IMR-90 (cell line): Measurements from ENCODE around the gene KLHL36. TPM values are rescaled to one million over a fixed set of nuclear protein-coding genes. Genes with fewer than 3 reads are reported as not detected.

Experiments
- ATAC-seq: fragments of 200-7000 bp; cut with Tn5 transposase; 2 replicates; pipeline ENCODE4 v1.9.1; 2020; ENCODE audit warnings: low read depth, mild to moderate bottlenecking, moderate library complexity
- BruUV-seq: library from RNA; stranded (reverse); fragments of 400-500 nt; replicated peaks from 2 replicates; lab custom pipeline; 2021; lab: Mats Ljungman, UMichigan
- CTCF ChIA-PET: fragments of 300-600 bp; formaldehyde crosslinking; extraction: SDS; loops from one replicate; lab custom pipeline; 2021; ENCODE audit warnings: antibody characterized with exemption; lab: Yijun Ruan, JAX
- POLR2A ChIA-PET: fragments of 300-600 bp; sonication (Branson Sonifier 250); formaldehyde crosslinking; loops from one replicate; lab custom pipeline; 2022; ENCODE audit warnings: antibody characterized with exemption; ENCODE audit not compliant: unreplicated experiment; lab: Charles Lee
- DNase-seq: peaks from one replicate; pipeline ENCODE4 v3.0.0; 2013
- H2AFZ ChIP-seq: replicated peaks from 2 replicates; pipeline ENCODE3; 2013; ENCODE audit warnings: low read length, mild to moderate bottlenecking; ENCODE audit not compliant: poor library complexity
- H2AK5ac ChIP-seq: 2 replicates; pipeline ENCODE4 v1.6.1; 2013; ENCODE audit warnings: low read depth, low read length, inconsistent platforms
- H2AK9ac ChIP-seq: replicated peaks from 2 replicates; pipeline ENCODE3; 2013; ENCODE audit warnings: mild to moderate bottlenecking, low read depth, low read length, moderate library complexity; ENCODE audit not compliant: poor library complexity
- H2BK120ac ChIP-seq: 2 replicates; pipeline ENCODE4 v1.6.1; 2013; ENCODE audit warnings: low read depth, low read length, inconsistent platforms
- H2BK15ac ChIP-seq: 3 replicates; pipeline ENCODE4 v1.6.1; 2013; ENCODE audit warnings: low read depth, low read length, inconsistent platforms
- H2BK20ac ChIP-seq: 2 replicates; pipeline ENCODE4 v1.6.1; 2013; ENCODE audit warnings: low read depth, mild to moderate bottlenecking, inconsistent platforms, low read length, moderate library complexity
- H2BK5ac ChIP-seq: 2 replicates; pipeline ENCODE4 v1.6.1; 2013; ENCODE audit warnings: mild to moderate bottlenecking, low read depth, low read length, inconsistent platforms; ENCODE audit not compliant: poor library complexity, severe bottlenecking
- H3K14ac ChIP-seq: replicated peaks from 2 replicates; pipeline ENCODE4 v1.6.1; 2013; ENCODE audit warnings: low read depth, low read length, inconsistent platforms
- H3K18ac ChIP-seq: 2 replicates; pipeline ENCODE4 v1.6.1; 2013; ENCODE audit warnings: low read depth, low read length, control low read depth
- H3K23ac ChIP-seq: 2 replicates; pipeline ENCODE4 v1.6.1; 2013; ENCODE audit warnings: low read depth, low read length, inconsistent platforms
- H3K27ac ChIP-seq: 2 replicates; pipeline ENCODE4 v1.5.1; 2013; ENCODE audit warnings: mild to moderate bottlenecking, control low read depth, low read length; ENCODE audit not compliant: insufficient read depth
- H3K27me3 ChIP-seq: 2 replicates; pipeline ENCODE4 v1.6.1; 2013; ENCODE audit warnings: low read length; ENCODE audit not compliant: control insufficient read depth, insufficient read depth
- H3K36me3 ChIP-seq: 2 replicates; pipeline ENCODE4 v1.6.1; 2013; ENCODE audit warnings: low read length, mixed read lengths; ENCODE audit not compliant: control insufficient read depth, insufficient read depth
- H3K4ac ChIP-seq: 2 replicates; pipeline ENCODE4 v1.6.1; 2013; ENCODE audit warnings: low read depth, low read length, inconsistent platforms
- H3K4me1 ChIP-seq: 2 replicates; pipeline ENCODE4 v1.6.1; 2013; ENCODE audit warnings: low read length, mixed read lengths; ENCODE audit not compliant: control insufficient read depth, insufficient read depth
- H3K4me2 ChIP-seq: 2 replicates; pipeline ENCODE4 v1.6.1; 2013; ENCODE audit warnings: low read depth, mild to moderate bottlenecking, control low read depth, low read length, moderate library complexity
- H3K4me3 ChIP-seq: 2 replicates; pipeline ENCODE4 v1.5.1; 2013; ENCODE audit warnings: low read depth, mild to moderate bottlenecking, control low read depth, low read length, moderate library complexity; ENCODE audit not compliant: insufficient read depth
- H3K56ac ChIP-seq: 2 replicates; pipeline ENCODE4 v1.6.1; 2013; ENCODE audit warnings: low read length, inconsistent platforms; ENCODE audit not compliant: insufficient read depth; ENCODE audit errors: extremely low read depth
- H3K79me1 ChIP-seq, 2 experiments: 2 replicates each; pipeline ENCODE4 v1.6.1; 2013; ENCODE audit warnings: low read length in 2 of 2, inconsistent platforms in 1 of 2, low read depth in 1 of 2
- H3K9ac ChIP-seq: 2 replicates; pipeline ENCODE4 v1.6.1; 2013; ENCODE audit warnings: low read depth, low read length, control low read depth
- H3K9me1 ChIP-seq: 2 replicates; pipeline ENCODE4 v1.6.1; 2013; ENCODE audit warnings: low read length, inconsistent platforms; ENCODE audit not compliant: insufficient read depth
- H3K9me3 ChIP-seq: 2 replicates; pipeline ENCODE4 v1.6.1; 2013; ENCODE audit warnings: low read length; ENCODE audit not compliant: control insufficient read depth, insufficient read depth
- H4K20me1 ChIP-seq: 2 replicates; pipeline ENCODE4 v1.6.1; 2013; ENCODE audit warnings: low read length, inconsistent platforms; ENCODE audit not compliant: insufficient read depth
- H4K5ac ChIP-seq: 2 replicates; pipeline ENCODE4 v1.6.1; 2013; ENCODE audit warnings: mild to moderate bottlenecking, low read depth, low read length, control low read depth
- H4K8ac ChIP-seq, 2 experiments: 2 replicates each; pipeline ENCODE4 v1.6.1; 2013; ENCODE audit warnings: low read depth in 2 of 2, low read length in 2 of 2, control low read depth in 1 of 2, inconsistent platforms in 1 of 2
- H4K91ac ChIP-seq: 2 replicates; pipeline ENCODE4 v1.6.1; 2013; ENCODE audit warnings: low read depth, low read length, inconsistent platforms; ENCODE audit not compliant: insufficient read depth
- BHLHE40 ChIP-seq: fragments of 150-350 bp; IDR thresholded peaks from 2 replicates; pipeline ENCODE4 v1.6.1; 2016; ENCODE audit warnings: mild to moderate bottlenecking, low read depth, low read length
- FOS ChIP-seq: fragments of 150-350 bp; IDR thresholded peaks from 2 replicates; pipeline ENCODE4 v1.6.1; 2016; ENCODE audit warnings: low read depth, low read length
- MAFK ChIP-seq: IDR thresholded peaks from 2 replicates; pipeline ENCODE4 v1.6.1; 2012; ENCODE audit warnings: low read depth, low read length, improper control_type of control experiment
- MAZ ChIP-seq: IDR thresholded peaks from 2 replicates; pipeline ENCODE4 v1.6.1; 2012; ENCODE audit warnings: low read depth, mild to moderate bottlenecking, low read length, improper control_type of control experiment, moderate library complexity, borderline replicate concordance
- NFE2L2 ChIP-seq: fragments of 150-350 bp; IDR thresholded peaks from 2 replicates; pipeline ENCODE4 v1.6.1; 2016; ENCODE audit warnings: low read depth, mild to moderate bottlenecking, low read length
- POLR2A ChIP-seq: IDR thresholded peaks from 2 replicates; pipeline ENCODE4 v1.6.1; 2012; ENCODE audit warnings: mild to moderate bottlenecking, low read depth, low read length
- RAD21 ChIP-seq: IDR thresholded peaks from 2 replicates; pipeline ENCODE4 v1.6.1; 2012; ENCODE audit warnings: low read length, improper control_type of control experiment
- RCOR1 ChIP-seq: IDR thresholded peaks from 2 replicates; pipeline ENCODE4 v1.6.1; 2012; ENCODE audit warnings: mild to moderate bottlenecking, low read length, improper control_type of control experiment; ENCODE audit not compliant: insufficient replicate concordance
- SMC3 ChIP-seq: fragments of 150-350 bp; IDR thresholded peaks from 2 replicates; pipeline ENCODE4 v1.6.1; 2016; ENCODE audit warnings: low read depth, mild to moderate bottlenecking, antibody characterized with exemption, low read length, moderate library complexity
- WGBS, 2 experiments: methylation state at CpG; one replicate each; pipeline versions ENCODE4 v1.1.5 to v1.1.7; 2013; ENCODE audit warnings: missing lambda C conversion rate in 2 of 2; ENCODE audit not compliant: insufficient read length in 1 of 2; ENCODE audit errors: extremely low coverage in 2 of 2; 5-methylcytosine and 5-hydroxymethylcytosine counted together
- dilution Hi-C: fragments of 300-500 bp; cut with HindIII; formaldehyde crosslinking; loops from one replicate; pipeline ENCODE4 v1.14.3; 2018; ENCODE audit warnings: low sequenced_read_pairs; ENCODE audit not compliant: unreplicated experiment
- in situ Hi-C: fragments of 300-500 bp; cut with MboI; formaldehyde crosslinking; loops from 3 replicates; pipeline ENCODE4 v1.14.3; 2019; ENCODE audit warnings: low sequenced_read_pairs, inconsistent platforms, mixed read lengths
- intact Hi-C: fragments of 100-400 bp; cut with micrococcal nuclease; formaldehyde crosslinking; loops from 2 replicates; pipeline ENCODE4 v1.10.0; 2022
- polyA plus RNA-seq, 3 experiments: library from polyadenylated mRNA; depleted of rRNA; stranded (reverse); fragments of >200 nt; gene quantifications; 2 replicates each; pipeline ENCODE4 v1.2.3, GENCODE V29; 2012; ENCODE audit warnings: low replicate concordance in 1 of 3
- total RNA-seq: library from RNA; depleted of rRNA; stranded (reverse); fragments of >200 nt; gene quantifications from 2 replicates; pipeline ENCODE4 v1.2.3, GENCODE V29; 2012
- TF ChIP-seq, protein P1 (sequence below): fragments of 150-350 bp; IDR thresholded peaks from 2 replicates; pipeline ENCODE4 v1.6.1; 2016; ENCODE audit warnings: low read depth, mild to moderate bottlenecking, low read length, moderate library complexity, borderline replicate concordance
- TF ChIP-seq, protein P2 (sequence below): conservative IDR thresholded peaks from 2 replicates; pipeline ENCODE4 v1.5.1; 2012; ENCODE audit warnings: mild to moderate bottlenecking, low read depth, low read length, improper control_type of control experiment
- TF ChIP-seq, protein P3 (sequence below): fragments of 150-350 bp; IDR thresholded peaks from 2 replicates; pipeline ENCODE4 v1.6.1; 2017; ENCODE audit warnings: mild to moderate bottlenecking, antibody characterized with exemption, low read length, low read depth

KLHL36 gene
- total and polyA plus RNA-seq, 2 of the 4 experiments (the other 2 are of a cell fraction), result 45.9 to 46.3 TPM

DNA sequence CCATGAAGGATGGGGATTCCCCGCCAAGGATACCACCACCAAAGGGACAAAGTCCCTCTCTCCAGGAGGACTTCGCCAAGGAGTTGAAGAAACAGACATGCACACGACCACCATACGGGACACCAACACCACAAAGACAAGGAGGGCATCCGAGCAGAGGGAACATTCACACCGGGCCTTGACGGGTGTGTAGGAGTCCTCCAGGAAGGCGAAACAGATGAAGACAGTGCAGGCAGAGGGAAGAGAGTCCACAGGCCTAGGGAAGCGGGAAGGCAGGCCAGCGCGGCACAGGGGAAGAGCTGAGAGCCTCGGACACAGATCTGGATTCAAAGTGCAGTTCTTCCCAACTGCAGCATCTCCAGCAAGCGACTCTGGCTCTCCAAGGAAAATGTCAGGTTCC is 41.2 kb upstream of the KLHL36 start:
- Histone ChIP-seq H3K9ac (no peak overlapping the region), H3K4me3 (no peak overlapping the region), H3K4me2 (no peak overlapping the region), H4K91ac (no peak overlapping the region), H4K8ac (no peak overlapping the region), H2AFZ (no peak overlapping the region), H2AK5ac (no peak overlapping the region), H4K5ac (no peak overlapping the region), H3K27ac (no peak overlapping the region), H3K79me1 (peaks cover 6 to 88% of the 10 kb centered on the region in 2 experiments; a peak in 3 of 4 replicates), H2AK9ac (no peak overlapping the region), H2BK120ac (no peak overlapping the region), H3K9me1 (peaks cover 28% of the 10 kb centered on the region), H2BK15ac (no peak overlapping the region), H2BK5ac (no peak overlapping the region), H3K4ac (no peak overlapping the region), H3K18ac (no peak overlapping the region), H3K9me3 (peaks cover 4% of the 10 kb centered on the region; the same call in 1 of the 2 replicates), H3K4me1 (peaks cover 22% of the 10 kb centered on the region), H3K27me3 (no peaks in the 10 kb centered on the region), H3K14ac (no peak overlapping the region), H2BK20ac (no peak overlapping the region), H4K20me1 (peaks cover 99% of the 10 kb centered on the region), H3K56ac (no peak overlapping the region), H3K36me3 (peaks cover 23% of the 10 kb centered on the region), H3K23ac (no peak overlapping the region)
- intact Hi-C loops (no loop called here), in situ Hi-C loops (no loop called here), dilution Hi-C loops (no loop called here)
- ChIA-PET POLR2A (no interaction called here), CTCF (no interaction called here)
- DNase-seq (no peak), ATAC-seq (no peak)
- TF ChIP-seq SMC3 (no peak), NFE2L2 (no peak), FOS (no peak), MAZ (no peak), RCOR1 (no peak), RAD21 (no peak), POLR2A (no peak), BHLHE40 (no peak), MAFK (no peak)
- TF ChIP-seq, protein P1, sequence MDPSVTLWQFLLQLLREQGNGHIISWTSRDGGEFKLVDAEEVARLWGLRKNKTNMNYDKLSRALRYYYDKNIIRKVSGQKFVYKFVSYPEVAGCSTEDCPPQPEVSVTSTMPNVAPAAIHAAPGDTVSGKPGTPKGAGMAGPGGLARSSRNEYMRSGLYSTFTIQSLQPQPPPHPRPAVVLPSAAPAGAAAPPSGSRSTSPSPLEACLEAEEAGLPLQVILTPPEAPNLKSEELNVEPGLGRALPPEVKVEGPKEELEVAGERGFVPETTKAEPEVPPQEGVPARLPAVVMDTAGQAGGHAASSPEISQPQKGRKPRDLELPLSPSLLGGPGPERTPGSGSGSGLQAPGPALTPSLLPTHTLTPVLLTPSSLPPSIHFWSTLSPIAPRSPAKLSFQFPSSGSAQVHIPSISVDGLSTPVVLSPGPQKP, result no peak
- TF ChIP-seq, protein P2, sequence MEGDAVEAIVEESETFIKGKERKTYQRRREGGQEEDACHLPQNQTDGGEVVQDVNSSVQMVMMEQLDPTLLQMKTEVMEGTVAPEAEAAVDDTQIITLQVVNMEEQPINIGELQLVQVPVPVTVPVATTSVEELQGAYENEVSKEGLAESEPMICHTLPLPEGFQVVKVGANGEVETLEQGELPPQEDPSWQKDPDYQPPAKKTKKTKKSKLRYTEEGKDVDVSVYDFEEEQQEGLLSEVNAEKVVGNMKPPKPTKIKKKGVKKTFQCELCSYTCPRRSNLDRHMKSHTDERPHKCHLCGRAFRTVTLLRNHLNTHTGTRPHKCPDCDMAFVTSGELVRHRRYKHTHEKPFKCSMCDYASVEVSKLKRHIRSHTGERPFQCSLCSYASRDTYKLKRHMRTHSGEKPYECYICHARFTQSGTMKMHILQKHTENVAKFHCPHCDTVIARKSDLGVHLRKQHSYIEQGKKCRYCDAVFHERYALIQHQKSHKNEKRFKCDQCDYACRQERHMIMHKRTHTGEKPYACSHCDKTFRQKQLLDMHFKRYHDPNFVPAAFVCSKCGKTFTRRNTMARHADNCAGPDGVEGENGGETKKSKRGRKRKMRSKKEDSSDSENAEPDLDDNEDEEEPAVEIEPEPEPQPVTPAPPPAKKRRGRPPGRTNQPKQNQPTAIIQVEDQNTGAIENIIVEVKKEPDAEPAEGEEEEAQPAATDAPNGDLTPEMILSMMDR, result no peak
- TF ChIP-seq, protein P3, sequence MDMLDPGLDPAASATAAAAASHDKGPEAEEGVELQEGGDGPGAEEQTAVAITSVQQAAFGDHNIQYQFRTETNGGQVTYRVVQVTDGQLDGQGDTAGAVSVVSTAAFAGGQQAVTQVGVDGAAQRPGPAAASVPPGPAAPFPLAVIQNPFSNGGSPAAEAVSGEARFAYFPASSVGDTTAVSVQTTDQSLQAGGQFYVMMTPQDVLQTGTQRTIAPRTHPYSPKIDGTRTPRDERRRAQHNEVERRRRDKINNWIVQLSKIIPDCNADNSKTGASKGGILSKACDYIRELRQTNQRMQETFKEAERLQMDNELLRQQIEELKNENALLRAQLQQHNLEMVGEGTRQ, result no peak
- no TSS peak for BruUV-seq
- WGBS, 2 experiments, result 98% methylated on average over 4 of the region's 13 CpGs; no CpG with 5 or more reads in 1 of the 2 experiments
